ENCODE data around the gene PACS1.

GRCh38 chr11:66263231-66263630, 193.2 kb downstream of the PACS1 start:
- TF ChIP-seq CTCF (IDR thresholded peaks at IDR 0.05; ENCODE audit: low read length) (no peak), EZH2 (IDR thresholded peaks at IDR 0.05; ENCODE audit: borderline replicate concordance, low read length) (no peak)

Data from OCI-LY1 (cell line).